Caco-2 (cell line): ENCODE measurements around the gene PGLYRP1. TPM values are rescaled to one million over a fixed set of nuclear protein-coding genes. Genes with fewer than 3 reads are reported as not detected.
A peak's percentile ranks its signal among the peaks of the same experiment; 100 is the strongest.

ENCODE experiments used
- BruUV-seq: library from RNA; stranded (reverse); fragments of 400-500 nt; replicated peaks from 2 replicates; lab custom pipeline; 2021; lab: Mats Ljungman, UMichigan
- CTCF ChIA-PET: fragments of 300-600 bp; sonication (Branson Sonifier 250); formaldehyde crosslinking; loops from one replicate; lab custom pipeline; 2022; ENCODE audit warnings: antibody characterized with exemption; lab: Charles Lee
- POLR2A ChIA-PET: fragments of 300-600 bp; sonication (Branson Sonifier 250); formaldehyde crosslinking; loops from one replicate; lab custom pipeline; 2022; ENCODE audit warnings: antibody characterized with exemption; lab: Charles Lee
- DNase-seq, 2 experiments: peaks; one replicate each; pipeline versions ENCODE4 v3.0.0 to v3.0.0-alpha.2; 2020 to 2022
- H3K27me3 ChIP-seq: replicated peaks from 2 replicates; pipeline ENCODE4 v1.6.0; 2011; ENCODE audit warnings: low read length; ENCODE audit not compliant: control insufficient read depth, insufficient read depth
- H3K36me3 ChIP-seq: 2 replicates; pipeline ENCODE4 v1.5.1; 2011; ENCODE audit warnings: low read length; ENCODE audit not compliant: control insufficient read depth, insufficient read depth
- H3K4me1 ChIP-seq: fragments of 250-450 bp; sonication (Bioruptor Pico); 2 replicates; pipeline ENCODE4 v1.5.1; 2020; ENCODE audit warnings: mild to moderate bottlenecking
- H3K4me3 ChIP-seq: 2 replicates; pipeline ENCODE4 v1.5.1; 2011; ENCODE audit warnings: low read depth, mild to moderate bottlenecking, control low read depth, low read length
- H3K9me3 ChIP-seq: fragments of 250-450 bp; sonication (Bioruptor Pico); 2 replicates; pipeline ENCODE4 v1.5.1; 2020; ENCODE audit warnings: mild to moderate bottlenecking, moderate library complexity
- H3K27ac Mint-ChIP-seq: one replicate; pipeline ENCODE4 v1.8.0; 2022; ENCODE audit warnings: mixed read lengths; ENCODE audit not compliant: unreplicated experiment
- H3K27me3 Mint-ChIP-seq: one replicate; pipeline ENCODE4 v1.8.0; 2022; ENCODE audit warnings: mixed read lengths; ENCODE audit not compliant: insufficient read depth, unreplicated experiment
- H3K36me3 Mint-ChIP-seq: one replicate; pipeline ENCODE4 v1.8.0; 2022; ENCODE audit warnings: mild to moderate bottlenecking, mixed read lengths; ENCODE audit not compliant: insufficient read depth, unreplicated experiment
- H3K4me1 Mint-ChIP-seq: one replicate; pipeline ENCODE4 v1.8.0; 2022; ENCODE audit warnings: low read depth, mixed read lengths; ENCODE audit not compliant: unreplicated experiment
- H3K4me3 Mint-ChIP-seq: one replicate; pipeline ENCODE4 v1.8.0; 2022; ENCODE audit warnings: mild to moderate bottlenecking, moderate library complexity, mixed read lengths; ENCODE audit not compliant: unreplicated experiment
- H3K9me3 Mint-ChIP-seq: one replicate; pipeline ENCODE4 v1.8.0; 2022; ENCODE audit warnings: mixed read lengths; ENCODE audit not compliant: unreplicated experiment
- intact Hi-C: fragments of 100-400 bp; cut with micrococcal nuclease; formaldehyde crosslinking; loops from one replicate; pipeline ENCODE4 v1.10.0; 2022; ENCODE audit not compliant: unreplicated experiment
- total RNA-seq: library from RNA; stranded (reverse); gene quantifications from 2 replicates; pipeline ENCODE4 v1.2.3, GENCODE V29; 2022
- TF ChIP-seq, protein P1 (sequence below), 2 experiments: fragments of 200-600 bp in 1 of 2; IDR thresholded peaks; 1 replicate in 1 of 2; 2 replicates in 1 of 2; pipeline versions ENCODE4 v1.5.1 to v1.8.0; 2011 to 2022; ENCODE audit warnings: antibody characterized with exemption in 1 of 2, control low read depth in 1 of 2, inconsistent platforms in 1 of 2, low read depth in 1 of 2, low read length in 1 of 2, mild to moderate bottlenecking in 1 of 2, moderate library complexity in 1 of 2; ENCODE audit not compliant: insufficient read depth in 1 of 2, severe bottlenecking in 1 of 2, unreplicated experiment in 1 of 2

PGLYRP1 gene
- total RNA-seq, 1 experiment from 2014 or later, result not detected

DNA sequence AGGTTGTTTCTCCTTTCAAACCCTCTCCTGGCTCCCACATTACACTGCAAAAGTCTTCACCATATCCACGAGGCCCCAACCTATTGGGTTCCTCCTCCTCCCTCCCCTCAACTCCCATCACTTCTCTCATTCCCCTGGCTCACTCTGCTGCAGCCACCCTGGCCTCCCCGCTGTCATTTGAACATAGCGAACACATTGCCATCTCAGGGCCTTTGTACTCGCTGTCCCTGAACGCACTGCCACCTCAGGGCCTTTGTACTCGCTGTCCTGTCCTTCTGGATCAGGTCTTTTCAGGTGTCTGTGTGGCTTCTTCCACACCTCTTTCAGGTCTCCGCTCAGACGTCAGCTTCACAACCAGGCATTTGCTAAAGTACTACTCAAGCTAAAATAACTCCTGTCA, 25.9 kb downstream of the PGLYRP1 start:
- Mint-ChIP-seq H3K27me3 (no peaks in the 10 kb centered on the region), H3K4me1 (peaks cover 5% of the 10 kb centered on the region), H3K27ac (no peak overlapping the region), H3K4me3 (no peak overlapping the region), H3K9me3 (no peaks in the 10 kb centered on the region), H3K36me3 (no peaks in the 10 kb centered on the region)
- ChIA-PET POLR2A (no interaction called here), CTCF (no interaction called here)
- no peak for DNase-seq
- Histone ChIP-seq H3K27me3 (no peaks in the 10 kb centered on the region), H3K4me3 (no peak overlapping the region), H3K36me3 (no peaks in the 10 kb centered on the region), H3K4me1 (no peaks in the 10 kb centered on the region), H3K9me3 (no peaks in the 10 kb centered on the region)
- TF ChIP-seq, protein P1, sequence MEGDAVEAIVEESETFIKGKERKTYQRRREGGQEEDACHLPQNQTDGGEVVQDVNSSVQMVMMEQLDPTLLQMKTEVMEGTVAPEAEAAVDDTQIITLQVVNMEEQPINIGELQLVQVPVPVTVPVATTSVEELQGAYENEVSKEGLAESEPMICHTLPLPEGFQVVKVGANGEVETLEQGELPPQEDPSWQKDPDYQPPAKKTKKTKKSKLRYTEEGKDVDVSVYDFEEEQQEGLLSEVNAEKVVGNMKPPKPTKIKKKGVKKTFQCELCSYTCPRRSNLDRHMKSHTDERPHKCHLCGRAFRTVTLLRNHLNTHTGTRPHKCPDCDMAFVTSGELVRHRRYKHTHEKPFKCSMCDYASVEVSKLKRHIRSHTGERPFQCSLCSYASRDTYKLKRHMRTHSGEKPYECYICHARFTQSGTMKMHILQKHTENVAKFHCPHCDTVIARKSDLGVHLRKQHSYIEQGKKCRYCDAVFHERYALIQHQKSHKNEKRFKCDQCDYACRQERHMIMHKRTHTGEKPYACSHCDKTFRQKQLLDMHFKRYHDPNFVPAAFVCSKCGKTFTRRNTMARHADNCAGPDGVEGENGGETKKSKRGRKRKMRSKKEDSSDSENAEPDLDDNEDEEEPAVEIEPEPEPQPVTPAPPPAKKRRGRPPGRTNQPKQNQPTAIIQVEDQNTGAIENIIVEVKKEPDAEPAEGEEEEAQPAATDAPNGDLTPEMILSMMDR (IDR thresholded peaks at IDR 0.05; ENCODE audit: insufficient read depth in 1 of 2, low read depth in 1 of 2, low read length in 1 of 2, severe bottlenecking in 1 of 2, unreplicated experiment in 1 of 2), result no peak
- intact Hi-C loops, result loop anchor here (5.0 kb wide), 1 partner anchor 70 kb away; no protein-coding TSS in a partner anchor
- BruUV-seq, result no TSS peak

DNA sequence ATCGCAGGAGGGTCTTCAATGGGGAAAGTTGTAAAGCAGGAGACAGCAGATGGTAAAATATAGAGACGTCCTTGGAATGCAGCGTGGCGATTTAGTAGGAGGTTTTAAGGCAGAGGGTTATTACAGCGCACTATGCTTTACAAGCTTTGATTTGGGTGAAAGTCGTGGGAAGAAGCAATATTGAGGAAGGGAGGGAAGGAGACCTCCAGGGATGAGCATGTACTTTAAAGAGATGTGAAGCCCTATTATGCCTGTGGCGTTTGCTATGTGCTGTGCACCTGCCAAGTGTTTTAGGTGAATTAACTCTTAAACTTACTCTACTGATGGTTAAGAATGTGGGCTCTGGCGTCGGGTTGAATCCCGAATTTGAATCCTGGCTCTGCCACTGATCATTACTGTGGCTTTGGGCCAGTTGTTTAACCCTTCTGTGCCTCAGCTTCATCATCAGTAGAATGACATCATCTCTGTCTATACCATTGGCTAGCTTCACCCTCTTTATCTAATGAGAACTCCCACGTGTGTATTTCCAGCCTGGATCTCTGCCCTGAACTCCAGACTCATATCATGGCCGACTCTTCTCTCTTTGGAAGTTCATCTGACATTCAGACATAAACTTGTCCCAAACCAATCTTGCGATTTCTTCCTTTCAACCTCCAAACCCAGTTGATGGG, 27.0 kb downstream of the PGLYRP1 start:
- peaks cover 5% of the 10 kb centered on the region for H3K4me1 Mint-ChIP-seq
- H3K4me1 ChIP-seq, result no peaks in the 10 kb centered on the region
- H3K36me3 ChIP-seq, result no peaks in the 10 kb centered on the region
- ChIA-PET CTCF (interaction anchor here (0.5 to 1.6 kb wide), 17 partner anchors 14 to 618 kb away, joined by 3 to 6 read pairs (median 4); partner anchors contain the start of genes EML2, NOVA2 and SYMPK), POLR2A (interaction anchor here (0.6 to 1.0 kb wide), 5 partner anchors 12 to 214 kb away, joined by 3 to 10 read pairs (median 3); partner anchors contain the start of genes DMPK and MYPOP)
- intact Hi-C loops, result loop anchor here (1.0 to 5.0 kb wide), 2 partner anchors 69 to 133 kb away; partner anchors contain the start of gene SYMPK
- no peaks in the 10 kb centered on the region for H3K9me3 Mint-ChIP-seq
- no peaks in the 10 kb centered on the region for H3K27me3 ChIP-seq
- H3K4me3 Mint-ChIP-seq, result no peak overlapping the region
- TF ChIP-seq, protein P1 (IDR thresholded peaks at IDR 0.05; ENCODE audit: insufficient read depth in 1 of 2, low read depth in 1 of 2, low read length in 1 of 2, severe bottlenecking in 1 of 2, unreplicated experiment in 1 of 2), result no peak
- H3K9me3 ChIP-seq, result no peaks in the 10 kb centered on the region
- DNase-seq, result no peak
- H3K27me3 Mint-ChIP-seq, result no peaks in the 10 kb centered on the region
- H3K27ac Mint-ChIP-seq, result no peak overlapping the region
- TSS peak; percentile 78 for BruUV-seq
- H3K36me3 Mint-ChIP-seq, result no peaks in the 10 kb centered on the region
- H3K4me3 ChIP-seq, result peak overlapping the region; percentile 49

DNA sequence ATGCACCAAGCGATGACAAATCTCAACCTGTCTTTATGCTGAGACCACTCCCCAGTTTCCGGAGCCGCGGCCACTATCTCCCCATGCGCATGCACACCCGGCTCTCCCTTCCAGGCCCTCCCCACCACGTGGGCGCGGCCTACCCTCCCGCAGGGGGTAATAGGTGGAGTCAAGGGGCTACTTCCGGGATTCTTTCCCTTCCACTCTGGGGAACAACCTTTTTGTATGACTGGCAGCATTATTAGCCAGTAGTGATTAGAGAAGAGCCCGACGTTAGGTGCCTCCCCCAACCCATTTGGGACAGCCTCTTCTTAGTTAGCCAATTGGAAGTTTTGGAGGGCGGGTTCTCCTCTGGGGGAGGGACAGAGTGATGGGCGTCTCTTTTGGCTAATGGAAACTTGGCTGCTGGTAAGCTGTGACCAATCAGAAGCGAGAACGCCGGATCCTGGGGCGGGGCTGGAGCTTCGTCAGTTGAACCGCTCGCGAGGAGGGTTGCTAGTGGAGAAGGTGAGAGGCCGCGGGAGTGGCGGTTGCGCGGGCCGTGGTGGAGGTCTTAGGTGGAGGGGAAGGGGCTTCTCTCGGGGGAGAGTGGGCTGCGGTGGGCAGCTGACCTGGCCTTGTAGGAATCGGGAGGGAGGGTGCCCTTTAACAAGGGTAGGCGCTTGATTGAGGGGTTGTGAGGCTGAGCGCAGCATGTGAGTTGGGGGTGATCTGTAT, 27.7 kb downstream of the PGLYRP1 start, which contains the start of gene CCDC61:
TSS of gene CCDC61 (plus strand) at position 470 of the 717 bp plus-strand sequence. CDS start 7,552 bp downstream, outside the sequence.
- POLR2A ChIA-PET, result interaction anchor here (0.5 to 1.0 kb wide), 12 partner anchors 11 to 410 kb away, joined by 3 to 10 read pairs (median 3); partner anchors contain the start of genes DMPK and MYPOP
- Histone ChIP-seq H3K27me3 (no peaks in the 10 kb centered on the region), H3K36me3 (no peaks in the 10 kb centered on the region), H3K4me1 (no peaks in the 10 kb centered on the region), H3K9me3 (no peaks in the 10 kb centered on the region), H3K4me3 (peak within 1 kb of the TSS; percentile 49)
- no peaks in the 10 kb centered on the region for H3K9me3 Mint-ChIP-seq
- BruUV-seq, result no TSS peak
- peak; percentile 98 to 99 for DNase-seq
- intact Hi-C loops, result loop anchor here (1.0 to 5.0 kb wide), 2 partner anchors 68 to 132 kb away; partner anchors contain the start of gene SYMPK
- no peaks in the 10 kb centered on the region for H3K36me3 Mint-ChIP-seq
- peaks cover 5% of the 10 kb centered on the region for H3K4me1 Mint-ChIP-seq
- no peak within 1 kb of the TSS for H3K4me3 Mint-ChIP-seq
- CTCF ChIA-PET, result interaction anchor here (0.5 to 1.6 kb wide), 17 partner anchors 14 to 619 kb away, joined by 3 to 6 read pairs (median 4); partner anchors contain the start of genes EML2, NOVA2 and SYMPK
- H3K27me3 Mint-ChIP-seq, result peaks cover 4% of the 10 kb centered on the region
- H3K27ac Mint-ChIP-seq, result no peak within 1 kb of the TSS
- TF ChIP-seq, protein P1 (IDR thresholded peaks at IDR 0.05; ENCODE audit: insufficient read depth in 1 of 2, low read depth in 1 of 2, low read length in 1 of 2, severe bottlenecking in 1 of 2, unreplicated experiment in 1 of 2), result no peak
